Stimulated activated CD8-positive, alpha-beta memory T cell treated with anti-CD3 and anti-CD28 coated beads, Interleukin-15, amount 100 ng/mL, for 1 hour (primary cell): Measurements from ENCODE around the gene HIP1R.
"Not testable (repeated sequence)": the region's sequence is repeated elsewhere in the genome, so short reads cannot be mapped to it uniquely, and the experiment has no call there.

Source experiments
- DNase-seq: peaks from one replicate; pipeline ENCODE4 v3.0.0-alpha.2; 2020; ENCODE audit warnings: low read depth

The HIP1R gene

DNA sequence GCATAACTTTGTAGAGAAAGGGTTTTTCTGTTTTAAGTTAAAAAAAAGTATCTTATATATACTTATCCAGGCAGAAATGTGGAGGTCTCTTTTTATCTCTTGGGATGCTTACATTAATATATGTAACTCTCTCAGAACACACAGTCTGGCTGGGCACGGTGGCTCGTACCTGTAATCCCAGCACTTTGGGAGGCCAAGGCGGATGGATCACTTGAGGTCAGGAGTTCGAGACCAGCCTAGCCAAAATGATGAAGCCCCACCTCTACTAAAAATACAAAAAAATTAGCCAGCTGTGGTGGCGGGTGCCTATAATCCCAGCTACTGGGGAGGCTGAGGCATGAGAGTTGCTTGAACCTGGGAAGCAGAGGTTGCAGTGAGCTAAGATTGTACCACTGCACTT, 41.0 kb downstream of the HIP1R start:
- not testable (repeated sequence) for DNase-seq

- no peak for DNase-seq
These were observed 41.5 kb downstream of the HIP1R start for GRCh38 chr12:122876731-122877130.

DNA sequence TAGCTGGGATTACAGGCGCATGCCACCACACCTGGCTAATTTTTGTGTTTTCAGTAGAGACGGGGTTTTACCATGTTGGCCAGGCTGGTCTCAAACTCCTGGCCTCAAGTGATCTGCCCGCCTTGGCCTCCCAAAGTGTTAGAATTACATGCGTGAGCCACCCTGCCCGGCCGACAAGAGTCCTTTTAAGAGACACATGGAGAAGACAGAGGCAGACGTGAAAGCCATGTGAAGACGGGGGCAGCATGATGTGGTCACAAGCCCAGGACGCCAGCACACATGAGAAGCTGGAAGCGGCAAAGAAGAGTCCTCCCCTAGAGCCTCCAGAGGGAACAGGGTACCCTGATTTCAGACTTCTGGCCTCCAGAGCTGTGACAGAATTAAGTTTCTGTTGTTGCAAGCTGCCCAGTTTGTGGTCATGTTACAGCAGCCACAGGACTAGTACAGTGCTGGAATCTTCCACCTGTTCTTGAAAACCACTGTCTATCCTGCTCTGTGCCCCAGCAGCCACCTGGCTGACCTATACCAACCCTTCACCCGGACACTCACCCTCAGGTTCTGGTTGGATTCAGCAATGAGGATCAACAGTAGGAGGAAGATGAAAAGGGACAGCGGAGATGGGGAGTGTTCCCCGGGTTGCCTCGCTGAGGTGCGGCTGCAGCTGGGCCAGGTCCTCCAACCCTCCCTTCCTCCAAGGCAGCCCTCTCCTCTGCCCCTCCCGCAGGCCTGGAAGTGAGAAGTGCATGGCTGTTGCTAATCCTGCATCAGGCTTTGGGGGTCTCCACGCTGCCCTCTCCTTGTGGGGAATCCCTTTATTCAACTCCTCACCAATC, 43.7 kb downstream of the HIP1R start:
- DNase-seq = no peak

GRCh38 chr12:122880155-122880667, 45.0 kb downstream of the HIP1R start:
- no peak for DNase-seq

DNA sequence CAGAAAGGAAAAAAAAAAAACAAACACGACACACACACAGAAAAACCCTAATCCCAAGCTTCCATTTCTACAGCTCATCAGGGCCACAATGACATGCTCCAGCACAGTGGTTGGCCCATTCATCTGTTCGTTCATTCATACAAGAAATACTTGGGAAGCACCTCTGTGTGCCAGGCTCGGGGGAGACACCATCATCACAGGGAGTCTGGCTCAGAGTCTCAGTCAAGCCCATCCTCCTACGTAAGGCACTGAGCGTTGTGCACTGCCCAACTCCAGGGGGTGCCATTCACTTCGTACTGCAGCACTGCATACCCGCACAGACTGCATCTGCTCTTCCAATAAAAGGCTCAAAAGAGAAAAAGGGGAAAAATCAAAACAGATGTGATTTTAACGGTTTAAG, 45.4 kb downstream of the HIP1R start:
- no peak for DNase-seq

DNA sequence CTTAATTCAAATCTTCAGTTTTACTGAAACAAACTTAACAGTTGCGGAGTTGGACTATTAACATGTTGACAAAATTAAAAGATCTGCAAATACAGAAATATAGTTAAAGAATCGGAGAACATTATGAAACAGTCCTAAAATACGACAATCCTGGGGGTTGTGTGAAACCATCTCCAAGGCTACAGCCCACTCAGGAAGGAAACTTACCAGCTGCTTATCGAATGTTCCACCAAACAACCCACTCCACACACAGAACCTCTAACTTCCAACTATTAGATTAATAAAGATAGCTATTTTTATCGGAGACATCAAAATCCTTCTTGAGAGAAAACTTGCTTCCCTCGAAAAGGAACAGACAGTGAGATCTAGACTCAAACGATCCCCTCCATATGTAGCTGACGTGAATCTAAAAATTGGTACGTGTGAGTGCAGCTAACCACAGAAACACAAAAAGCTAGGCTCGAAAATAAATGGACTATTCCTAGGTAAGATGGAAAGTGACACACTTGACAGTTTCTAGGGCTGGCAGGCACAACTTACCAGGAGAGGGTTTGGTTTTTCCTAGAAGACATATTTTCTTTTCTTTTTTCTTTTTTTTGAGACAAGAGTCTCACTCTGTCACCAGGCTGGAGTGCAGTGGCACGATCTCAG, 47.8 kb downstream of the HIP1R start:
- DNase-seq = no peak

DNA sequence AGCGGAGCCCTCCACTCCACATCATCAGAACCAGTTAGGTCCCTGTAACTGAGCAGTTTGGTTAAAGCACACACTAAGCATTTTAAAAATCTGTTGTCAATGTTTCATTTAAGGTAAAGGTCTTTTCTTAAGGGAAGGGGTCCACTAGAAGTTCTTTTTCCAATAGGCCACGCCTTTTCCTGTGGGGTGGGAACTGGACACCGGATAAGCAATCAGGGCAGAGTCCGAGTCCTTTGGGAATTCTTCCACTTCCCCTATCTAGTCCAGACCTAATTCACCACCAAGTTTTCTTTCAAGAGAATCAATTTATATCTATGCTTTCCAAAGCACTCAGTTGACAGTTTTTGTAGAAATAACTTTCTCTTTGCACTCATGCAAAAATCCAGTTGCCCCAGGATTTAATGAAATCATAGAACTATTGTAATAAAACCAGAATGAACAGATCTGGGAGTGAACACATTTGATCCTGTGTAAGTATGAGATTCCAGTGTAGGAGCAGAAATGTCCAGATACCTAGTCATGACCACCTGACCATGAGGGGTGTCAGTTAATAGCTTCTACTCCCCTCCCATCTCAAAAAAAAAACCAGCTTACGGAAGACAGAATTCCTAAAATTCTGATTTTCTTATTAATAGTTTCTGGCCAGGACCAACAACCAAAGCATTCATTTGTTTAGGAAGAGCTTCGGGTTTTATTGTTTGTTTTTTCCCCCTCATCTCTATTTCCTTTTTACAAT, 49.0 kb downstream of the HIP1R start:
- no peak for DNase-seq

DNA sequence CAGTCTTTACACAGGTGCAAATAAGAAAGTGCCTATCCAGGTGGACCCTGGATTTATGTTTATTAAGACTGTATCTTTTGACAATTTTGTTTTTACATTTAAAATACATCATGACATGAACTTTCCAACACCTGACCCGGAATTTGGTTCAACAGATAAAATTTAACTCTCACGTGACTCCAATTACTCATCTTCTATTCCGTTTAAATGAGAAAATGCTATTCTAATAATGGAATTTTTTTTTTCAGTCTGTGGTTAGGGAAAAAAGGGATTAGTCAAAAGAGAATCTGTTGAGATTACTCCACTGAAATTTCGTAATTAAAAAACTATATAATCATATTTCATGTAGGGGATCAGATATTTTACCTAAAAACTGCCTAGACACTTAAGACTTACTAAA, 49.6 kb downstream of the HIP1R start:
- no peak for DNase-seq

GRCh38 chr12:122886161-122886560, 50.9 kb downstream of the HIP1R start:
- no peak for DNase-seq

- no peak for DNase-seq
These were observed 51.9 kb downstream of the HIP1R start for GRCh38 chr12:122886851-122887818.

- no peak for DNase-seq
These were observed 52.6 kb downstream of the HIP1R start for GRCh38 chr12:122887819-122888212.

GRCh38 chr12:122888232-122888752, 53.0 kb downstream of the HIP1R start:
- DNase-seq = no peak

GRCh38 chr12:122889761-122890520, 54.7 kb downstream of the HIP1R start:
- DNase-seq = no peak

- no peak for DNase-seq
These were observed 56.6 kb downstream of the HIP1R start for GRCh38 chr12:122891661-122892525.

DNA sequence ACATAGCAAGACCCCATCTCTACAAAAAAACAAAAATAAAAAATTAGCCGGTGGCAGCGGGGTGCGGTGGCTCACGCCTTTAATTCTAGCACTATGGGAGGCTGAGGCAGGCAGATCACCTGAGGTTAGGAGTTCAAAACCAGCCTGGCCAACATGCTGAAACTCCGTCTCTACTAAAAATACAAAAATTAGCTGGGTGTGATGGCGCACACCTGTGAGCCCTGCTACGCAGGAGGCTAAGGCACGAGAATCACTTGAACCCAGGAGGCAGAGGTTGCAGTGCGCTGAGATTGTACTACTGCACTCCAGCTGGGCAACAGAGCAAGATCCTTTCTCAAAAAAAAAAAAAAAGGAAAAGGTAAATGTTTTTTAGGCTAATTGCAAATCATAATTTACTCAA, 57.5 kb downstream of the HIP1R start:
- not testable (repeated sequence) for DNase-seq

GRCh38 chr12:122893208-122894153, 58.2 kb downstream of the HIP1R start:
- no peak for DNase-seq

GRCh38 chr12:122894193-122895121, 59.2 kb downstream of the HIP1R start:
- DNase-seq = no peak
